Endothelial cell (in vitro differentiated cells): ENCODE measurements around the gene ABCB9. TPM values are rescaled to one million over a fixed set of nuclear protein-coding genes. Genes with fewer than 3 reads are reported as not detected.

ENCODE experiments used
- DNase-seq: peaks from one replicate; pipeline ENCODE4 v3.0.0; 2021; ENCODE audit warnings: low spot score
- H3K27ac Mint-ChIP-seq: one replicate; pipeline ENCODE4 v1.8.0; 2021; ENCODE audit warnings: mixed read lengths, inconsistent platforms; ENCODE audit not compliant: unreplicated experiment
- H3K27me3 Mint-ChIP-seq: one replicate; pipeline ENCODE4 v1.8.0; 2021; ENCODE audit warnings: mild to moderate bottlenecking, moderate library complexity, mixed read lengths, inconsistent platforms; ENCODE audit not compliant: unreplicated experiment
- H3K36me3 Mint-ChIP-seq: one replicate; pipeline ENCODE4 v1.8.0; 2021; ENCODE audit warnings: mild to moderate bottlenecking, low read depth, mixed read lengths, inconsistent platforms; ENCODE audit not compliant: unreplicated experiment
- H3K4me1 Mint-ChIP-seq: one replicate; pipeline ENCODE4 v1.8.0; 2021; ENCODE audit warnings: mild to moderate bottlenecking, mixed read lengths, inconsistent platforms; ENCODE audit not compliant: unreplicated experiment
- H3K4me3 Mint-ChIP-seq: one replicate; pipeline ENCODE4 v1.8.0; 2021; ENCODE audit warnings: mild to moderate bottlenecking, mixed read lengths, inconsistent platforms; ENCODE audit not compliant: unreplicated experiment
- H3K9me3 Mint-ChIP-seq: one replicate; pipeline ENCODE4 v1.8.0; 2021; ENCODE audit warnings: mixed read lengths, inconsistent platforms; ENCODE audit not compliant: unreplicated experiment
- total RNA-seq: library from RNA; stranded (reverse); fragmentation: NEBNext Ultra II Directional; extraction: Animal tissue kit (Norgen Biotek cat#: 25700); gene quantifications from one replicate; pipeline ENCODE4 v1.2.1, GENCODE V29; 2021; ENCODE audit not compliant: unreplicated experiment
- TF ChIP-seq, protein P1 (sequence below): fragments of 200-600 bp; sonication (generic); IDR thresholded peaks from one replicate; pipeline ENCODE4 v1.5.0; 2021; ENCODE audit warnings: antibody characterized with exemption; ENCODE audit not compliant: unreplicated experiment

The ABCB9 gene
- total RNA-seq, 1 donor from 2014 or later = 10.9 TPM

- peaks cover 4% of the 10 kb centered on the region for H3K36me3 Mint-ChIP-seq
These were observed 79.1 kb downstream of the ABCB9 start for GRCh38 chr12:122886851-122887818.

DNA sequence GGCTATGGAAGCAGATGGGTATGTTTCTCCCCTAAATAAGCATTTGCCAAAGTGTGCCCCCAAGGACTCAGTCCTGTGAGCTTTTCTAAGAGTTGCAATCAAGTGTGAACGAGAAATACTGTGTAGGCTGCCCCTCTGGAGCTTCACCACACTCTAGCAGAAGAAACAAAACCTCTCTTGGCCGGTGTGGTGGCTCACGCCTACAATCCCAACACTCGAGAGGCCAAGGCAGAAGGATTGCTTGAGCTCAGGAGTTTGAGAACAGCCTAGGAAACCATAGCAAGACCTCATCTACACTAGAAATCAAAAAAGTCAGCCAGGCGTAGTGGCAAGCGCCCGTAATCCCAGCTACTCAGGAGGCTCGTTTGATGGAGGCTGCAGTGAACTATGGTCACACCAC, 80.1 kb downstream of the ABCB9 start:
- TF ChIP-seq, protein P1, sequence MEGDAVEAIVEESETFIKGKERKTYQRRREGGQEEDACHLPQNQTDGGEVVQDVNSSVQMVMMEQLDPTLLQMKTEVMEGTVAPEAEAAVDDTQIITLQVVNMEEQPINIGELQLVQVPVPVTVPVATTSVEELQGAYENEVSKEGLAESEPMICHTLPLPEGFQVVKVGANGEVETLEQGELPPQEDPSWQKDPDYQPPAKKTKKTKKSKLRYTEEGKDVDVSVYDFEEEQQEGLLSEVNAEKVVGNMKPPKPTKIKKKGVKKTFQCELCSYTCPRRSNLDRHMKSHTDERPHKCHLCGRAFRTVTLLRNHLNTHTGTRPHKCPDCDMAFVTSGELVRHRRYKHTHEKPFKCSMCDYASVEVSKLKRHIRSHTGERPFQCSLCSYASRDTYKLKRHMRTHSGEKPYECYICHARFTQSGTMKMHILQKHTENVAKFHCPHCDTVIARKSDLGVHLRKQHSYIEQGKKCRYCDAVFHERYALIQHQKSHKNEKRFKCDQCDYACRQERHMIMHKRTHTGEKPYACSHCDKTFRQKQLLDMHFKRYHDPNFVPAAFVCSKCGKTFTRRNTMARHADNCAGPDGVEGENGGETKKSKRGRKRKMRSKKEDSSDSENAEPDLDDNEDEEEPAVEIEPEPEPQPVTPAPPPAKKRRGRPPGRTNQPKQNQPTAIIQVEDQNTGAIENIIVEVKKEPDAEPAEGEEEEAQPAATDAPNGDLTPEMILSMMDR = no peak
- Mint-ChIP-seq H3K27ac (no peak overlapping the region), H3K4me1 (peaks cover 25% of the 10 kb centered on the region), H3K36me3 (peaks cover 4% of the 10 kb centered on the region), H3K27me3 (peaks cover 16% of the 10 kb centered on the region), H3K4me3 (no peak overlapping the region), H3K9me3 (no peaks in the 10 kb centered on the region)
- DNase-seq = no peak

More at GRCh38 chr12:122886851-122887818, 79.1 kb downstream of the ABCB9 start:
- peaks cover 16% of the 10 kb centered on the region for H3K27me3 Mint-ChIP-seq
- no peaks in the 10 kb centered on the region for H3K9me3 Mint-ChIP-seq
- TF ChIP-seq, protein P1 = no peak
- H3K27ac Mint-ChIP-seq = peak overlapping the region; percentile 15
- H3K4me1 Mint-ChIP-seq = peaks cover 31% of the 10 kb centered on the region
- peak overlapping the region; percentile 13 for H3K4me3 Mint-ChIP-seq
- DNase-seq = no peak

GRCh38 chr12:122884860-122885259, 81.4 kb downstream of the ABCB9 start:
- TF ChIP-seq, protein P1 = no peak
- Mint-ChIP-seq H3K4me1 (peaks cover 25% of the 10 kb centered on the region), H3K27me3 (peaks cover 16% of the 10 kb centered on the region), H3K27ac (no peak overlapping the region), H3K36me3 (peaks cover 8% of the 10 kb centered on the region), H3K9me3 (no peaks in the 10 kb centered on the region), H3K4me3 (no peak overlapping the region)
- no peak for DNase-seq

DNA sequence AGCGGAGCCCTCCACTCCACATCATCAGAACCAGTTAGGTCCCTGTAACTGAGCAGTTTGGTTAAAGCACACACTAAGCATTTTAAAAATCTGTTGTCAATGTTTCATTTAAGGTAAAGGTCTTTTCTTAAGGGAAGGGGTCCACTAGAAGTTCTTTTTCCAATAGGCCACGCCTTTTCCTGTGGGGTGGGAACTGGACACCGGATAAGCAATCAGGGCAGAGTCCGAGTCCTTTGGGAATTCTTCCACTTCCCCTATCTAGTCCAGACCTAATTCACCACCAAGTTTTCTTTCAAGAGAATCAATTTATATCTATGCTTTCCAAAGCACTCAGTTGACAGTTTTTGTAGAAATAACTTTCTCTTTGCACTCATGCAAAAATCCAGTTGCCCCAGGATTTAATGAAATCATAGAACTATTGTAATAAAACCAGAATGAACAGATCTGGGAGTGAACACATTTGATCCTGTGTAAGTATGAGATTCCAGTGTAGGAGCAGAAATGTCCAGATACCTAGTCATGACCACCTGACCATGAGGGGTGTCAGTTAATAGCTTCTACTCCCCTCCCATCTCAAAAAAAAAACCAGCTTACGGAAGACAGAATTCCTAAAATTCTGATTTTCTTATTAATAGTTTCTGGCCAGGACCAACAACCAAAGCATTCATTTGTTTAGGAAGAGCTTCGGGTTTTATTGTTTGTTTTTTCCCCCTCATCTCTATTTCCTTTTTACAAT, 82.0 kb downstream of the ABCB9 start:
- Mint-ChIP-seq H3K9me3 (no peaks in the 10 kb centered on the region), H3K4me3 (no peak overlapping the region), H3K27ac (no peak overlapping the region), H3K36me3 (peaks cover 8% of the 10 kb centered on the region), H3K27me3 (peaks cover 12% of the 10 kb centered on the region), H3K4me1 (peaks cover 22% of the 10 kb centered on the region)
- TF ChIP-seq, protein P1 = no peak
- no peak for DNase-seq
